Activated CD4-positive, alpha-beta memory T cell treated with anti-CD3 and anti-CD28 coated beads for 36 hours (primary cell): ENCODE results near the gene FIGNL2. TPM values are rescaled to one million over a fixed set of nuclear protein-coding genes. Genes with fewer than 3 reads are reported as not detected.

ENCODE experiments used
- CTCF ChIA-PET: fragments of 350-600 bp; sonication (Branson Sonifier 250); formaldehyde crosslinking; loops from one replicate; lab custom pipeline; 2021; ENCODE audit warnings: antibody characterized with exemption, inconsistent platforms; lab: Charles Lee
- POLR2A ChIA-PET: fragments of 350-600 bp; sonication (Branson Sonifier 250); formaldehyde crosslinking; loops from one replicate; lab custom pipeline; 2021; ENCODE audit warnings: antibody characterized with exemption; lab: Charles Lee
- DNase-seq: peaks from one replicate; pipeline ENCODE4 v3.0.0-alpha.2; 2020
- H3K27ac Mint-ChIP-seq: one replicate; pipeline ENCODE4 v1.8.0; 2021; ENCODE audit warnings: mixed read lengths
- H3K27me3 Mint-ChIP-seq: one replicate; pipeline ENCODE4 v1.8.0; 2021; ENCODE audit warnings: mixed read lengths
- H3K36me3 Mint-ChIP-seq: one replicate; pipeline ENCODE4 v1.8.0; 2021; ENCODE audit warnings: mixed read lengths
- H3K4me1 Mint-ChIP-seq: one replicate; pipeline ENCODE4 v1.8.0; 2021; ENCODE audit warnings: low read depth, mixed read lengths
- H3K4me3 Mint-ChIP-seq: one replicate; pipeline ENCODE4 v1.8.0; 2021; ENCODE audit warnings: mild to moderate bottlenecking, mixed read lengths
- H3K9me3 Mint-ChIP-seq: one replicate; pipeline ENCODE4 v1.8.0; 2021; ENCODE audit warnings: mixed read lengths
- intact Hi-C: fragments of 100-400 bp; cut with micrococcal nuclease; formaldehyde crosslinking; loops from one replicate; pipeline ENCODE4 v1.15.1; 2023
- total RNA-seq, 2 experiments: library from RNA; stranded (reverse); gene quantifications; one replicate each; pipeline ENCODE4 v1.2.3, GENCODE V29; 2021

Gene FIGNL2
- total RNA-seq, 2 experiments from 2014 or later = 0.29 to 0.31 TPM

- CTCF ChIA-PET = no interaction called here
- Mint-ChIP-seq H3K4me3 (no peak overlapping the region), H3K9me3 (no peaks in the 10 kb centered on the region), H3K27ac (no peak overlapping the region), H3K4me1 (peaks cover 20% of the 10 kb centered on the region), H3K27me3 (peaks cover 21% of the 10 kb centered on the region), H3K36me3 (no peaks in the 10 kb centered on the region)
- DNase-seq = no peak
- intact Hi-C loops = no loop called here
- POLR2A ChIA-PET = no interaction called here
These were observed 1.8 kb upstream of the FIGNL2 start for GRCh38 chr12:51850081-51850964.

DNA sequence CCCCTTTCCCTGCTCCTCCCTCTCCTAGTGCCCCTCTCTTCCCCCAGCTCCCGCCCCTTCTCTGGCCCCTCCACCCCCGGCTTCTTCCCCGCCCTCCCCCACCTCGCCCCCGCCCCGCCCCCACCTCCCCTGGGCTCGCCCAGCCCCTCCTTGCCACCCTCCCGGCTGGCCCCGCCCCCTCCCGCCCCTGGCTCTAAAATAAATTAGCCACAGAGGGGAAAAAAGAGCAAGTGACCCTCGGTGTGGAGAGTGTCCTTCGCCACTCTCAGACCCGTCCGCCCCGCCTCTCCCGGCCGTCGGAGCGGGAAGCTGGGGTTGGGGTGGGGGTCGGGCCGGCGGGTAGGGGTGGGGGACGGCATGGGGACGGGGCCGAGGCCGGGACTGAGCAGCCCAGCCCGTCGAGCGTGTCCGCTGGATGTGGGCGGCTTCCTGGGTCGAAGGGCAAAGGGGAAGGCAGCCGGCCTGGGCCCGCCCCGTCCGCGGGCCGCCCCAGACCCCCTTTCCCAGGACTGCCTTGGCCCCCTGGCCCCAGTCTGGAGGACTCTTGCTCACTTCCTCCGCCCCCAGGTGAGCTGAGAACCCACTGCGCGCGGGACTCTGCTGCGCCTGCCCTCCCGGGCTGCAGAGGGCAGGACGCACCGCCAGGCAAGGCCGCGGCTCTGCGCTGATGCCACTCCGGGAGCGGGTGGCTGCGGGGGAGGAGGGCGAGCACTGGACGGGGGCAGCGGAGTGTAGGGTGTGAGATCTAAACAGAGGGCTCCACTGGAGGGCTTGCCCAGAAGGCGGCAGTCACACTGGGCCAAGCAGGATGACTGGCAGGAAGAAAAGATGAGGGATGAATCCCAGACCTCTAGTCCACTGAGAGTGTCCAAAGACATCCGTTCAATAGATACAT lies 570 bp upstream of the FIGNL2 start:
- Mint-ChIP-seq H3K4me1 (peaks cover 20% of the 10 kb centered on the region), H3K36me3 (no peaks in the 10 kb centered on the region), H3K27me3 (peaks cover 32% of the 10 kb centered on the region), H3K9me3 (no peaks in the 10 kb centered on the region), H3K4me3 (no peak overlapping the region), H3K27ac (no peak overlapping the region)
- ChIA-PET POLR2A (no interaction called here), CTCF (no interaction called here)
- intact Hi-C loops = no loop called here
- DNase-seq = no peak

GRCh38 chr12:51847643-51848325 lies 734 bp downstream of the FIGNL2 start:
- POLR2A ChIA-PET = no interaction called here
- no peak for DNase-seq
- Mint-ChIP-seq H3K4me3 (no peak overlapping the region), H3K9me3 (no peaks in the 10 kb centered on the region), H3K27ac (no peak overlapping the region), H3K27me3 (peaks cover 41% of the 10 kb centered on the region), H3K36me3 (no peaks in the 10 kb centered on the region), H3K4me1 (peaks cover 20% of the 10 kb centered on the region)
- intact Hi-C loops = no loop called here
- CTCF ChIA-PET = no interaction called here

DNA sequence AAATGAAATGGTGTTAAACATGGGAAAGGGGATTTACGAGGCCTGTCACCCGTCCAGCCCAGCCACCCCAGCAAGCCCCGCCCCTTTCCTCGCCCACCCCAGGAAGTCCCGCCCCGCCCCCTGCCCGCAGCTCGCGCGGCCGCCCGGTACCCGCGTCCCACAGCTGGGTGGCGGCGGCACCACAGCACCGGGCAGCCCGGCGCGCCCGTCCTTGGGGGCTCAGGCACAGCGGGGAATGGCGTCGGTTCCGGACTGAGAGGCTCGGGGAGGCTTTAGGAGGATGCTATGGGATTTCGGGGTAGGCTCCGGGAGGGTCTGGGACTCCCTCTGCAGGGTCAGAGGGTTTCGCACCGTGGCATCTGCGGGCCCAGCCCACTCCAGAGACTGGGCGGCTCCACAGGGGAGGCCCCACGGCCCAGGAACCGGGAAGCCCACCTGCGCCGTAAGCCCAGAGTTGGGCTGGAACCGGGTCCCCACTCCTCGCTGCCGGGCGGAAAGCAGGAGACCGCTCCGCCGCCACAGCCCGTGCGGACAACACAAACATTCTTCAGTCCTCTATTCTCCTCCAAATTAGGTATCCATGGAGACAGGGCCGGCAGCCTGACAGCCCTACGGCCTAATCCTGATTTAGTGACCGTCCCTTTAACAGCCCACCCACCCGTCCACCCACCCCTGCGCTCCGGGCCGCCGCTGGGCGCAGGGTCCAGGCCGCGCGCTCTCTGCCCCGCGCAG lies 1.4 kb downstream of the FIGNL2 start:
- DNase-seq = peak; percentile 59

GRCh38 chr12:51846271-51846691 lies 2.2 kb downstream of the FIGNL2 start:
- no peaks in the 10 kb centered on the region for H3K36me3 Mint-ChIP-seq
- H3K4me1 Mint-ChIP-seq = peaks cover 14% of the 10 kb centered on the region
- ChIA-PET CTCF (no interaction called here), POLR2A (no interaction called here)
- peak overlapping the region; percentile 18 for H3K4me3 Mint-ChIP-seq
- no peaks in the 10 kb centered on the region for H3K9me3 Mint-ChIP-seq
- H3K27me3 Mint-ChIP-seq = peaks cover 48% of the 10 kb centered on the region
- no peak overlapping the region for H3K27ac Mint-ChIP-seq
- intact Hi-C loops = no loop called here
- no peak for DNase-seq

More for the DNA sequence above, 1.4 kb downstream of the FIGNL2 start:
- no peaks in the 10 kb centered on the region for H3K36me3 Mint-ChIP-seq
- H3K4me1 Mint-ChIP-seq = peaks cover 18% of the 10 kb centered on the region
- intact Hi-C loops = no loop called here
- H3K4me3 Mint-ChIP-seq = peak overlapping the region; percentile 61
- ChIA-PET POLR2A (no interaction called here), CTCF (no interaction called here)
- peaks cover 42% of the 10 kb centered on the region for H3K27me3 Mint-ChIP-seq
- H3K27ac Mint-ChIP-seq = no peak overlapping the region
- H3K9me3 Mint-ChIP-seq = no peaks in the 10 kb centered on the region

GRCh38 chr12:51845482-51845881 lies 3.0 kb downstream of the FIGNL2 start:
- no peak for DNase-seq
- peaks cover 50% of the 10 kb centered on the region for H3K27me3 Mint-ChIP-seq
- no peak overlapping the region for H3K4me3 Mint-ChIP-seq
- ChIA-PET CTCF (no interaction called here), POLR2A (no interaction called here)
- no peaks in the 10 kb centered on the region for H3K36me3 Mint-ChIP-seq
- H3K4me1 Mint-ChIP-seq = peaks cover 8% of the 10 kb centered on the region
- H3K9me3 Mint-ChIP-seq = no peaks in the 10 kb centered on the region
- intact Hi-C loops = no loop called here
- H3K27ac Mint-ChIP-seq = no peak overlapping the region

DNA sequence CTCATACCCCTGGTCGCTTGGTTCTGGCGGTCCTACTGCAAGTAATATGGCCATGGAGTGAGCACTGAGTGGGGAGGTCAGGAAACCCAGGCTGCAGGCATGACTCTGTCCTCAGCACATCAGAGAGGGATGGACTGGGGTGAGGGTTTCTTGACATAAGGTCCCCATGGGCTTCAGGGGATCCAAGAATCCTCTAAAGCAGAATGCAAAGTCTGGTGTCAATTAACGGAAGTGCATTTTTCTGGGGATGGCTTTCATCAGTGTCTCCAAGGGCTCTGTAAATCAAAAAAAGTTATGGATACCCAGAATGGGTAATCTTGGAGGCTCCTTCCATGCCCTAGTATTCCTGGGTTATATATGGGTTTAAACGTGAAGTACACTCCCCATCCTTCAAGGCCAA lies 3.7 kb downstream of the FIGNL2 start:
- CTCF ChIA-PET = no interaction called here
- intact Hi-C loops = no loop called here

DNA sequence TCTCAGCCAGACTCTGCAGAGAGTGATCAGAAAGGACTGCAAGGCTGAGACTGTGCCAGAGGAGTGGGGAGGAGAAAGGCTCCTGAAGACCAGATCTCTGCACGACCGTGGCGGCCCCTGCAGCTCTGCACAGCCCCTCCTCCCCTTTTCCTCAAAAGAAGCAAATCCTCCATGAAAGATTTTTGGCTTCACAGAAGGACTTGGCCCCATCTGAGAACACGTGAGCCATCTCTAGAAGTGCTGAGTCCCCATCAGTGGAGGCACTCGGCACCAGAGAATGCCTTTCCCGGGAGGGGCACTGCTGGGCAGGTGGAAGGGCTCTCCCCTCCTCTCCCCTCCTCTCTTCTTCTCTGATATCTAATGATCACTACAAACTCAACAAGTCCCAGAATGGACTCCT lies 6.8 kb downstream of the FIGNL2 start:
- CTCF ChIA-PET = interaction anchor here (0.6 to 1.5 kb wide), 3 partner anchors 21 to 33 kb away, joined by 3 read pairs; no protein-coding TSS in a partner anchor
- H3K4me1 Mint-ChIP-seq = peaks cover 7% of the 10 kb centered on the region
- peaks cover 62% of the 10 kb centered on the region for H3K27me3 Mint-ChIP-seq
- no peaks in the 10 kb centered on the region for H3K9me3 Mint-ChIP-seq
- H3K4me3 Mint-ChIP-seq = no peak overlapping the region
- no peaks in the 10 kb centered on the region for H3K36me3 Mint-ChIP-seq
- POLR2A ChIA-PET = no interaction called here
- H3K27ac Mint-ChIP-seq = no peak overlapping the region
- intact Hi-C loops = no loop called here
- DNase-seq = no peak

More for the DNA sequence above, 3.7 kb downstream of the FIGNL2 start:
- Mint-ChIP-seq H3K36me3 (no peaks in the 10 kb centered on the region), H3K27ac (no peak overlapping the region), H3K4me1 (peaks cover 8% of the 10 kb centered on the region), H3K9me3 (no peaks in the 10 kb centered on the region), H3K27me3 (peaks cover 53% of the 10 kb centered on the region), H3K4me3 (no peak overlapping the region)
- DNase-seq = no peak
- POLR2A ChIA-PET = no interaction called here

- H3K4me3 Mint-ChIP-seq = no peak overlapping the region
- peaks cover 57% of the 10 kb centered on the region for H3K27me3 Mint-ChIP-seq
- CTCF ChIA-PET = interaction anchor here (1.2 to 1.4 kb wide), 2 partner anchors 20 to 27 kb away, joined by 3 to 4 read pairs; no protein-coding TSS in a partner anchor
These were observed 7.6 kb downstream of the FIGNL2 start for GRCh38 chr12:51840966-51841365.

GRCh38 chr12:51839310-51839947 lies 9.1 kb downstream of the FIGNL2 start:
- CTCF ChIA-PET = interaction anchor here (1.2 kb wide), 1 partner anchor 26 kb away, joined by 4 read pairs; no protein-coding TSS in a partner anchor
- Mint-ChIP-seq H3K27ac (no peak overlapping the region), H3K9me3 (no peaks in the 10 kb centered on the region)

More at GRCh38 chr12:51840966-51841365, 7.6 kb downstream of the FIGNL2 start:
- DNase-seq = no peak
- H3K9me3 Mint-ChIP-seq = no peaks in the 10 kb centered on the region
- H3K4me1 Mint-ChIP-seq = peaks cover under 1% of the 10 kb centered on the region
- H3K27ac Mint-ChIP-seq = no peak overlapping the region
- POLR2A ChIA-PET = no interaction called here
- no peaks in the 10 kb centered on the region for H3K36me3 Mint-ChIP-seq
- intact Hi-C loops = no loop called here

GRCh38 chr12:51838762-51839161 lies 9.8 kb downstream of the FIGNL2 start:
- H3K4me3 Mint-ChIP-seq = no peak overlapping the region
- H3K27ac Mint-ChIP-seq = no peak overlapping the region
- peaks cover 39% of the 10 kb centered on the region for H3K27me3 Mint-ChIP-seq
- H3K9me3 Mint-ChIP-seq = no peaks in the 10 kb centered on the region
- H3K4me1 Mint-ChIP-seq = no peaks in the 10 kb centered on the region
- no peaks in the 10 kb centered on the region for H3K36me3 Mint-ChIP-seq
- POLR2A ChIA-PET = no interaction called here
- intact Hi-C loops = no loop called here
- CTCF ChIA-PET = no interaction called here
- DNase-seq = no peak

More at GRCh38 chr12:51839310-51839947, 9.1 kb downstream of the FIGNL2 start:
- no peaks in the 10 kb centered on the region for H3K4me1 Mint-ChIP-seq
- intact Hi-C loops = no loop called here
- POLR2A ChIA-PET = no interaction called here
- H3K27me3 Mint-ChIP-seq = peaks cover 43% of the 10 kb centered on the region
- no peaks in the 10 kb centered on the region for H3K36me3 Mint-ChIP-seq
- no peak overlapping the region for H3K4me3 Mint-ChIP-seq
- DNase-seq = no peak
